Stimulated activated CD4-positive, alpha-beta T cell treated with anti-CD3 and anti-CD28 coated beads, Interleukin-12 subunit alpha, Interleukin-12 subunit beta, amount 100 ng/mL, for 4 hours (primary cell): ENCODE data around the gene RTN4R.
"Not testable (repeated sequence)": the region's sequence is repeated elsewhere in the genome, so short reads cannot be mapped to it uniquely, and the experiment has no call there.

Experiments used
- DNase-seq: peaks from one replicate; pipeline ENCODE4 v3.0.0-alpha.2; 2020

The RTN4R gene

GRCh38 chr22:20270190-20271113 is 2.3 kb upstream of the RTN4R start:
- not testable (repeated sequence) for DNase-seq

DNA sequence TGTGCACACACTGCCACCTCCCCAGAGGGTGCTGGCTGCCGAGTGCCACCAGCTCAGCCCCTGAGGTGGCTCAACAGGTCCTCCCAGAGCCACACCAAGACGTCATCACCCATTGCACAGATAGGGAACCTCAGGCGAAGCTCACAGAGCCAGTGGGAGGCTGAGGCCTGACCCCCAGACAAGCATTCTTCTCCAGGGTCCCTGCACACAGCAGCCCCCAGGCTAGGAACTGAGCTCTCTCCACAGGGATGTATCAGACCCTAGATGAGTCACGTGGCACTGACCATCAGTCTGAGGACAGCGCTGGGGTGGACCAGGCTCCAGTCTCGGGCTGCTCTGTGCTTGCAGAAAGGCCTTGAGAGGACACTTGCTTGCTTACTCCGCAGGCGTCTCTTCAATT is 1.6 kb upstream of the RTN4R start:
- not testable (repeated sequence) for DNase-seq

GRCh38 chr22:20269201-20269600 is 1.1 kb upstream of the RTN4R start:
- not testable (repeated sequence) for DNase-seq

- DNase-seq: no peak
Measured at GRCh38 chr22:20267441-20268278, 458 bp downstream of the RTN4R start.

DNA sequence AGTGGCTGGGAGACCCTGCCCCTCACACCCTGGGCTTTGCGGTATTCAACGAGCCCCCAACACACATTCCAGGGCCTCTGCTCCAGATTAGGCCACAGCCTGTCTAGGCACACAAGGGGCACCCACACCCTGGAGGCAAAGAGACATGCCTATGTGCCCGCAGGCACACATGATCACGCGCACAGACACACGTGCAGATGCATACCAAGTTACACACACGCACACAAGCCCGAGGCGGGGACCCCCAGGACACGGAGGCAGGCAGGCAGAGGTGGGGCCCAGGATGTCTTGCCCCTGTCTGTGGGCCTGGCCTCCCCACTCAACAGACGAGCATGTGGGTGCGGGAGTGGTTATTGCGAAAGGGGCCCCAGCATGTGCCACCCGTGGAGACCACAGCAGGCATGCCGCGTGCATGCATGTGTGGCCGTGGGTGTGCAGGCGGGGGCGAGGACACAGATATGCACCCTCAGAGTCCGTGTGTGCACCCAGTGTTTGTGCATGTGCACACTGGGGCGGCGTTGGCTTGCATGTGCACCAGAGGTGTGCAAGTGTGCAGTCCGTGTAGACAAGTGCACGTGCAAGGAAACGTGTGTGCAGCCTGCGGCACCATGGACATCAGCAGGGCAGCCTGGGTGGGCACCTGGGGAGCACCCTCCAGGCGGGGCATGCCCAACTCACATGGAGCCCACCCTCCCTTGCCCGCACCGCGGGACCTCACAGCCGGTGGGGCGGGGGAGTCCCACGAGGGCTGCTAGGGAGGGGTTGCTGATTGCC is 1.3 kb downstream of the RTN4R start:
- not testable (repeated sequence) for DNase-seq

- not testable (repeated sequence) for DNase-seq
Measured at GRCh38 chr22:20265772-20266666, 2.1 kb downstream of the RTN4R start.

DNA sequence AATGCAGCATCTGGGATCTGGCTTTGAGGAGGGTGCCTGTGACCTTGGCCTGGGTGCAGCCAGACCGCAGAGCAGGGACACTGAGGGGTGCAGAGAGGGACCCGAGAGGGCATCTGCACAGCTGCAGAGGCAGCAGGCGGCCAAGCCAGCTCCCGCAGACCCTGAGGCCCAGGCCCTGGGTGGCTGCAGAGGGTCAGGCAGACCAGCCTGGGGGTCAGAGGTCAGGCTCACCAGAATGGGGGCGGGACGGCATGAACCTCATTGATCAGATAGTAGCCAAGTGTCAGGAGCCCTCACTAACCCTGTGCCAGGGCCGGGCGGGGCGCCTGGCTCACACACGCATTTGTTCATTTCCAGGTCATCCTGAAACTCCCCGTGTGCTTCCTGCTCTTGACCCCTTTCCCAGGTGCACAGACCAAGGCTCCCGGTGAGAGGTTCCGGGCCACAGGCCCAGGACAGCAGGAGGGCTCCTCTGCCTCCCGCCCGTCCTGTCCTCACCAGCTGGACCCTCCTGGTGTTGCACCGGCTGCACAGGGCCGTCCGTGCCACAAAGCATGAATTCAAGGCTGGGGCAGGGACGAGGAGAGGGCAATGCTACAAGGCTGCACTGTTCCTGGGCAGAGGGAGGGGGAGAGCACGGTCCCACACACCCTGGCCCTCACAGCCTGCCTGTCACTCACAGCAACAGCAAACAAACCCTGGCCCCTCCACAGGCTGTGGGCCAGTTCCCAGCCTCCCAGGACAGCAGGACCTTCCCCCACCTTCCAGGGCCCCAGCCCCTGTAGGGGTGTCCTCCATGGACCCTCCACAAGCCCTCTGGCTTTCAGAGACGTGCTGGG is 3.3 kb downstream of the RTN4R start:
- no peak for DNase-seq

GRCh38 chr22:20263404-20264281 is 4.5 kb downstream of the RTN4R start:
- DNase-seq: not testable (repeated sequence)

- no peak for DNase-seq
Measured at GRCh38 chr22:20262582-20263147, 5.5 kb downstream of the RTN4R start.

DNA sequence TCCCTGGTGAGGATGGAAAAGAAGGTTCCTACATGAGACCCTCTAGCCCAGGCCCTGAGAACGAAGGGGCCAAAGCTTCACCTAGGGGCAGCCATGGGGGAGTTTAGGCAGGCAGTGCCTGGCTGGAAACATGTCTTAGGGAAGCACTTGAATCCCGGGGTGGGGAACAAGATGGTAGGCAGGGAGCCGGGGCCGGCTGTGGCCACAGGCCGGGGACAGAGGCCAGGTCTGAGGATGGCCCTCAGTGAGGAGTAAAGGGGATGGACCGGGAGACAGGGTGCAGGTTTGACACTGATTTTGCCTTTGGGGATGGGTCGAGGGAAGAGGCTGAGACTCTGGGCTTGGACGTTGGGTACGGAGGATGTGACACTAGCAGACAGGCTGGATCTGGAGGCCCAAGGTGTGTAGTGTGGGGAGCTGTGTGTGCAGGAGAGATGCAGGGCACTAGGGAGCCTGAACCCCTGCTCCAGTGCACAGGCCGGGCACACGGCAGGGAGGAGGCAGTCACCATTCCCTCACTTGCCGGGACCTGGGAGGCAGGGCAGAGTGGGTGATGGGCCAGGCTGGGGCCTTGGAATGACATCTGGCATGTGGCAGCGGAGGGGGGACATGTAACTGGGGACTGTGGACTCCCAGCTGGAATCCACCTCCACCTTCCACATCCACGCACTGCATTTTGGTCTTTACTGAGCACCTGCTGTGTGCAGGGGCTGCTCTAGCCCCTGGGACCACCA is 6.1 kb downstream of the RTN4R start:
- no peak for DNase-seq

DNA sequence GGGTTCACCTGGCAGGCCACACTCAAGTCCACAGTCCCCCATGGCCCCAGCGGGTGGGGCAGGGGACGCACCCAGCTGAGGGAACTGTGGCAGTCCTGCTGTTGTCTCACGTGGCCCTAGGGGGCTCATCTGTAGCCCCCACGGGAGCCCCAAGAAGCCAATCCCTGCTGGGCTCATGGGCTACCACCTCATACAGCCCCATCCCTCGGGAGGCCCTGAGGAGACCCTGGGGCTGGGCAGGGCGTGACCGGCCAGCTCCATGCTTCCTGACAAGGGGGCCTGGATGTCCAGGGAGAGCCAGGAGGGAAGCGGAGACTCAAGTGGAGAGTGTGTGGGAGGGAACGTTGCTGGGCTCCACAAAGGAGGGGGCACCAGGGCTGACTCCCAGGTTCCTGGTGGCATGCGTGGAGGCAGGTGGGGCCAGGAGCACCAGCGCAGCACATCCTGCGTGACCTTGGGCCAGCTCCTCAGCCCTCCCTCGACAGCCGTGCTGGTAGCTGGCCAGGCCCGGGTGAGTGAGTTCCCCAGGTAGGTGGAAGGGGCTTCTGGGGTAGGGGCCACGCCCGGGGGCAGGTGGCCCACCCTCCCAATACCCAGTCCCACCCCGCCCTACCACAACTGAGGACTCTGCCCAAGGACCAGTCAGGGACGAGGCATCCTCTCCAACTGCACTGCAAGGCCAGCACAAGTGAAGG is 7.9 kb downstream of the RTN4R start:
- no peak for DNase-seq

- no peak for DNase-seq
Measured at GRCh38 chr22:20259327-20259688, 8.8 kb downstream of the RTN4R start.

DNA sequence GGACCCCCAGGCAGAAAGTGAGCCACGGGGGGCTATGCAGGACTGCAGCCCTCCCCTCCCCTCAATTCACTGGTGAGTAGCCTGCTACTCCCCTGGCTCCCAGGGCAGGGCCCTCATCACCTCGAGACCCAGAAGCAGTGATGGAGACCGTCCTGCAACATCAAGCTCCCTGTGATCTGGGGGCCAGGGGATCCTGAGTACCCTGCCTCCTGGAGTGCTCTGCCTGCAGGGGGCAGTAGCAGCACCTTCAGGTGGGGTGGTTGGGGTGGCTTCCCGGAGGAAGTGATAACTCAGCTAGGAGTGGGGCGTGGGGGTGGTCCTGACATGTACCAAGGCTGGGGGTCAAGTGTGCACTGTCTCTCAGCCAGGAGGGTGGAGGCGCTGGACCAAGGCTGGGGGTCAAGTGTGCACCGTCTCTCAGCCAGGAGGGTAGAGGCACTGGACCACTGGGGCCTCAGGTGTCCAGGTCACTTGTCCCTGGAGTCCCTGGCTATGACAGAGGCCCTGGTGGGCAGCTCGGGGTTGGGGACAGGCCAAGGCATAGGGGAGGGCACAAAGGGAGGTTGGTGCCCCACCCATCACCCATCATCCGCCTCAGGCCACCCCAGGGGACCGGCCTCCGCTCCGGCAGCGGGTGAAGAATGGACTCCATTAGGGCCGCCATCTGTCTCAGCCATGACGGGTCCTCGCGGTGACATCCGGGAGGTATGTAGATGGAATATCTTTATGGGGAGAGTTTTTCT is 9.4 kb downstream of the RTN4R start:
- DNase-seq: peak; percentile 35

GRCh38 chr22:20258021-20258299 is 10.2 kb downstream of the RTN4R start:
- DNase-seq: no peak

GRCh38 chr22:20257212-20258020 is 10.7 kb downstream of the RTN4R start:
- no peak for DNase-seq

- DNase-seq: no peak
Measured at GRCh38 chr22:20256551-20257211, 11.4 kb downstream of the RTN4R start.
